KOPT-K1 (cell line): ENCODE results near the gene COL4A2.

Experiments
- H3K27ac ChIP-seq: fragments of 200-600 bp; sonication (generic); 2 replicates; pipeline ENCODE4 v1.5.1; 2016; ENCODE audit warnings: antibody characterized with exemption, mild to moderate bottlenecking, low read depth, low read length; ENCODE audit not compliant: poor library complexity, severe bottlenecking
- H3K36me3 ChIP-seq: fragments of 200-600 bp; sonication (generic); 2 replicates; pipeline ENCODE4 v1.5.1; 2017; ENCODE audit warnings: antibody characterized with exemption, mild to moderate bottlenecking, low read length, moderate library complexity; ENCODE audit not compliant: insufficient read depth
- H3K9me3 ChIP-seq: fragments of 200-600 bp; sonication (generic); 2 replicates; pipeline ENCODE4 v1.5.1; 2017; ENCODE audit warnings: antibody characterized with exemption, low read length, mild to moderate bottlenecking; ENCODE audit not compliant: insufficient read depth, poor library complexity, severe bottlenecking

Gene COL4A2

DNA sequence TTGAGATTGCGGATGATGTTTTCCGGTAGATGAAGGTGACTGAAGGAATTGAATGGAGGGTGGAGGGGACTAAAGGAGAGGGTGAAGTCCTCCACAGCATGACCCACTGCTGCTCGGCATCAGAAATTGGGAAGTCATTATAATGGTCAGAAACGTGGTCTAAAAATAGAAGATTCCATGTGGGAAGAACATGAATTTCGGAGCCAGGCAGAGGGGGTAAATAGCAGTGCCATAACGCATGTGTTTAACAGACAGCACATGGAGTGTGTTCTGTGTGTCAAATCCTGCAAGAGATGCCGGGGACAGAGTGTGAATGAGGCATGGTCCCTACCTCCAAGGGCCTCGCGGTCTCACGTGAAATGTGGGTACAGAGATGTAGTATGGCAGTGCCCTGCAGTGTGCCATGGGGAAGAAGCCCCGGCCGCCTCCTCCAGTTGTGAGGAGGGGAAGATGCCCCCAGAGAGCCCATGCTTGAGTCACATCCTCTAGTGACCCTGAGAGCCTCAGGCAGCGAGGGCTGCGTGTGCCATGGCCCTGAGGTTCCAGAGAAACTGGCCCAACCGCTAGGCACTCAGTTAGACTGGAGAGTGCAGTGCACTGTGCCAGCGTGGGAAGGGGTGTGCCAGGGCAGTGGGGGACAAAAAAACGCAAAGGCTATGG, 106.1 kb downstream of the COL4A2 start:
- Histone ChIP-seq H3K27ac (no peak overlapping the region), H3K36me3 (no peaks in the 10 kb centered on the region), H3K9me3 (no peaks in the 10 kb centered on the region)

DNA sequence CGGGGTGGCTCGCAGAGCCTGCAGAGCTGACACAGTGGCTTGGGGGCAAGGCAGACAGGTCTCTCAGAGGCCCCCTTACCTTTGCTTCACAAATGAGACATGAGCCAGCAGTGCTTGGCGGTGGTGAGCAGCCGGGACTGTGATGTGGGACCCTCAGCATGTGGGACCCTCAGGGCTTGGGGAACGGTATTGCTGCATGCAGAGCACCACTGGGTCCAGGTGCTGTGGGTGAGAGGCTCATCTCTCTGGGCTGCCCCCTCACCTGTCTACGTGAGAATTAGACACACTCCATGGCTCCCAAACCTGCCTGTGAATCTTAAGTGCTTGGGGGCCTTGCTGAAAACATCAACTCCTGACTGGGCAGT, 106.6 kb downstream of the COL4A2 start:
- no peaks in the 10 kb centered on the region for H3K36me3 ChIP-seq
- no peak overlapping the region for H3K27ac ChIP-seq

DNA sequence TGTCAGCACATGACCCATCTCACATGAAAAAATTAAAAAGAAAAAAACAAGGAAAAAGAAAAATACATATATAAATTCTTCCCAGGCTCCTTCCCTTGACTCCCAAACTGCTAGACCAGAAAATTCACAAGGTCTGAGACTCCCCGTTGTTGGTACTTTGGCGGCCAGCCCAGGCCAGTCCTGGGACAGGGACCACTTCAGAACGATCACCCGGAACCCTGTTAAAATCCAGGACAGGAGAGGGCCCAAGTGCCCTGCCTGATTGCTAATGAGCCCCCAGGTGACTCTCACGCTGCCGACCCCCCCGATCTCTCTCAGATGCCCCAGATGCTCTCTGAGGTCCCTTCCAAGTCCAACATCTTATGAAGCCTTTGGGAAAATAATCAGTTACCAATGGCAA, 107.2 kb downstream of the COL4A2 start:
- no peaks in the 10 kb centered on the region for H3K36me3 ChIP-seq
- H3K9me3 ChIP-seq: no peaks in the 10 kb centered on the region
- H3K27ac ChIP-seq: no peak overlapping the region

More for the DNA sequence above, 106.6 kb downstream of the COL4A2 start:
- no peaks in the 10 kb centered on the region for H3K9me3 ChIP-seq

DNA sequence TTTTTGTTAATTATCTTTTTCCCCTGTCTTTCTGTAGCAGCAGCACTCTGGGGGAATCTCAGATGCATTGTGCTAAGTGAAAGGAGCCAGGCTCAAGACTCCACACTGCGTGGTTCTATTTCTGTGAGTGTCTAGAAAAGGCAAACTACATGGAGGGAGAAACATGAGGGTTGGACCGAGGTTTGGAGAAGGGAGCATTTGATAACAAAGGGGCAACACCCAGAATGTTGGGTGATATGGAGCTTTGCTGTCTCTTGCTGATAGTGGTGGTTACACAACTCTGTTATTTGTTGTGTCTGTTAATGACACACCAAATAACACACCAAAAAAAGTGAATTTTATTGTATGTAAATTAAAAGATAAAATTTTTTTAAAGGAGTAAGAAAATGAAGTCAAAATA, 107.8 kb downstream of the COL4A2 start:
- no peak overlapping the region for H3K27ac ChIP-seq

DNA sequence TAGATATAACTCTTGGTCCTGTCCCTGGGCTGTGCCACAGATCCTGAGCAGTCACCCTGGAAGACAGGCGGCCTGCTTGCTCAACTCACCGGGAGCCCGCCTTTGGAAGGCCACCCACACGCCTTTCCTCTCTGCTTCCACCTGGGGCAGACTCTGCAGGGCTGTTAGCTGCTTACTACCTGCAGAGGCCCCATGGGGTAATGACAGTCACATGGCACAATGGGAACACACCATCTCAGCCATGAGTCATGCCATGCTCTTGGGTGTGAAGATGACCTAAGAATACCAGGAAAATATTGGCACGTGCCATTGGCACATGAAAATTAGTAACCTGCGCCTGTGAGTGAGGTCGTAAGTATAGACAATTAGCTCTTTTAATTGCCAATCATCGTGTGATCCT, 108.6 kb downstream of the COL4A2 start:
- Histone ChIP-seq H3K9me3 (peaks cover 1% of the 10 kb centered on the region), H3K27ac (no peak overlapping the region), H3K36me3 (no peaks in the 10 kb centered on the region)

More for the DNA sequence above, 107.8 kb downstream of the COL4A2 start:
- Histone ChIP-seq H3K36me3 (no peaks in the 10 kb centered on the region), H3K9me3 (no peaks in the 10 kb centered on the region)

DNA sequence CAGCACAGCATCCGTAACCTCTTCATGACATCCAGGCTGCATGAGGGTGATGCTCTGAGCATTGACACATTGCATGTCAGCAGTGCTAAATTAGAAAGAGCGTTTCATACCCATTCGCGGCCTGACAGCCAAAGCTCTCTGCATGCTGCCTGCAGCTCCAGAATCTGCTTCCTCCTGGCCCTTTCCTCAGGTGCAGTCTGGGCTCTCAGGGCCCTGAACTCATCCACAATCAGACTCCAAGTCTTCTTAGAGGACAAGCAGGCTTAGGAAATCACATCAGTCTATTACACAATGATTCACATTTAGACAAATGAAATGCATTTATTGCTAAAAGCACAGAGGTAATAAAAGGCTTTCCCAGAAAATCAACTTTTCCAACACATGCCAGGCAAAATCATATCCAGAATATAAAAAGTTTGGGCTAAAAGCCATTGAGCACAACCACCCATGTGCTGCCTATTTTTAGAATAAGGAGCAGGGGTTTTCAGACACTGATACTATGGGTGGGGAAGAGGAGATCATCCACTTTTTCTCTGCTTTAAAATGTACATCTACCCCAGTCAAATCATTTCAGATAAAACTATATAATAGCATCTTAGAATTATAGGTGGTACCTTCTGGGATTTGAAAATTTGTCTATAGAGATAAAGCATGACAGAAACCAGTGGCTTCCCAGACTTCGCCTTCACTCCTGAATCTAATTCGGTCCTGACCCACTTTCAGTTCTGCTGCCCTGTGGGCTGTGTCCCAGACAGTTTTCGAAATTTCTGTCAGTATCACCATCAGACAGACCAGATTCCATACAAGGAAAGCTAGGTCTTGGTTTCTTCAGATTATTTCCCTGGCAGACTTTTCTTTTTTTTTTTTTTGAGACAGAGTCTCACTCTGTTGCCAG, 109.3 kb downstream of the COL4A2 start:
- H3K27ac ChIP-seq: no peak overlapping the region
- no peaks in the 10 kb centered on the region for H3K36me3 ChIP-seq
- peaks cover 7% of the 10 kb centered on the region for H3K9me3 ChIP-seq

DNA sequence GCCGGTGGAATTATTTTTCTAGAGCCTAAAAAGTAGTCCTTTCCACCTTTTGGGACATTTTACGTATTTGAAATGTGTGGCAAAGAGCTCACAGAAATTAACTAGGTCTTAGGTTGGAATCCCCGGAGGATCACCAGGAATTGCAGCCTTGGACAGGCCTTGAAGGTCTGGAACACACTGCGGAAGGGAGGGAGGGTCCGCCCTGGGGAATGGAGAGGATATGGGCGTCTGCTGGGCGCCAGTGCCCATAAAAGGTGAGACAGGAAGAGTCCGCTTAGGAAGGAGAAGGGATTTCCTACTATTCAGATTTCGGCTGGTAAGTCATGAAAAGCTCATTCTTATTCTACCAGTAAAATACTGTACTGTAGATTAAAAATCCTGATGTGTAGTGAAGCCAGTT, 111.9 kb downstream of the COL4A2 start:
- no peaks in the 10 kb centered on the region for H3K36me3 ChIP-seq
- peaks cover 7% of the 10 kb centered on the region for H3K9me3 ChIP-seq
- H3K27ac ChIP-seq: no peak overlapping the region

DNA sequence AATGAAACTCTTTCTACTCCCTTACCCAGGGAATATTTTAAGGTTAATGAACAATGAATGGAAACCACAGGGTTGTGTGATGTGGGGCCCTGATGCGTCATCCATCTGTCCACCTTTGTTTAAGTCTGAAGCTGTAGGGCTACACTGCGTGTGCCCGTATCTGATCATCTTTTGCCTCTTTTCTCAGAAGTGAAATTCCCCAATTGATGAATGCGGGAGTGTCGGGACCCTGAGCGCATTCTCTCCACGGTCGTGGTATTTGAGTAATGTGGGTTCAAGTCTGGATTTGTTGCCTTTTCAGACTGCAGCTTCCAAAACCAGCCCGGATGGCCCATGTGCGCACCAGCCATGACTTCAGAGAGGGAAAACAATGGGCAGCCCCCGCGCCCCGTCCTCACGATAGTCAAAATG, 112.3 kb downstream of the COL4A2 start:
- H3K36me3 ChIP-seq: no peaks in the 10 kb centered on the region
- peaks cover 7% of the 10 kb centered on the region for H3K9me3 ChIP-seq

DNA sequence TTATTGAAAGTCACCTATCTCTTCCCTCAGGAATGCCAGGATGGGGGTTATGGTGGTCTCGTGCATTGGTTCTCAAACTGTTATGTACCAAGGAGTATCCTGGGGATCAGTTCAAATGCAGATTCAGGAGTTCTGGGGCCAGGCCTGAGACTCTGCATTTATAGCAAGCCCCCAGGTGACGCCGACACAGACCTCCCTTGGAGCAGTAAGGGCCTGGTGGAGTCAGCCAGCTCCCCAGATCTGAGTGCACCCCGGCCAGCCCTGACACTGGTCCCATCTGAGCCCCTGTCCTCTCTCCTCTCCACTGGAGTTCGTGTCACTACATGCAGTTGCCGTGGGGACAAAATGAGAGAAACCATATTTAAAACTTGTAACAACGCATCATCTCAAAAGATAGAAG, 112.9 kb downstream of the COL4A2 start:
- H3K27ac ChIP-seq: no peak overlapping the region
- no peaks in the 10 kb centered on the region for H3K36me3 ChIP-seq
- H3K9me3 ChIP-seq: peaks cover 12% of the 10 kb centered on the region

More for the DNA sequence above, 112.3 kb downstream of the COL4A2 start:
- H3K27ac ChIP-seq: no peak overlapping the region

DNA sequence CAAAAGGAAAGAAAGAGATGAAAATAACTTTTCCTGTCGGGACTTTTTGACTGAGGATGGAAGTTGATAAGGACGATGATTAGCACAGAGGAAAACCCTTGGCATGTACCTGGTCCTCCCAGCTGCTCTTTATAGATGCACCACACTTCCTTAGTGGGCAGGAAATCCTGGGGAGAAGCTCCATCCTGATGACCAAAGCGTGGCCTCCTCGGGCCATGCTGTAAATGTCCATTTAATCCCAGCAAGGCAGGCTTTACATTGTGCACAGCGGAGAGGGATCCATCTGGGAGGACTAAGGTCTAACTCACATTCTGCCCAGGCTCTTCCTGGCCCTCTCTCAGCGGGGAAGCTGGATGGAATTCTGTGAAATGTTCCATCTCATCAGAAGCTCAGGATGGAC, 113.5 kb downstream of the COL4A2 start:
- H3K36me3 ChIP-seq: no peaks in the 10 kb centered on the region
- no peak overlapping the region for H3K27ac ChIP-seq
- H3K9me3 ChIP-seq: peaks cover 14% of the 10 kb centered on the region

DNA sequence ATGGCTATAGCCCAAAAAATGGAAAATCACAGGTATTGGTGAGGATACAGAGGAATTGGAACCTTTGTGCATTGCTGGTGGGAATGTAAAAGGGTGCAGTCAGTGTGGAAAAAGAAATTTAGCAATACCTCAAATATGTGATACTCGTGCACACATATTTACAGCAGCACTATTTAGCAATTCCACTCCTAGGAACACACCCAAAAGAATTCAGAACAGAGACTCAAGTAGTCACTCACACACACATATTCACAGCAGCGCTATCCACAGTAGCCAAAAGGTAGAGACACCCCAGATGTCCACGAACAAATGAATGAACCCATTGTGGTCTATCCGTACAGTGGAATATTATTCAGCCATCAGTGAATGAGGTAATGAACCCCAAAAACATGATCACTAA, 114.0 kb downstream of the COL4A2 start:
- no peak overlapping the region for H3K27ac ChIP-seq
- H3K9me3 ChIP-seq: peaks cover 15% of the 10 kb centered on the region
- no peaks in the 10 kb centered on the region for H3K36me3 ChIP-seq

DNA sequence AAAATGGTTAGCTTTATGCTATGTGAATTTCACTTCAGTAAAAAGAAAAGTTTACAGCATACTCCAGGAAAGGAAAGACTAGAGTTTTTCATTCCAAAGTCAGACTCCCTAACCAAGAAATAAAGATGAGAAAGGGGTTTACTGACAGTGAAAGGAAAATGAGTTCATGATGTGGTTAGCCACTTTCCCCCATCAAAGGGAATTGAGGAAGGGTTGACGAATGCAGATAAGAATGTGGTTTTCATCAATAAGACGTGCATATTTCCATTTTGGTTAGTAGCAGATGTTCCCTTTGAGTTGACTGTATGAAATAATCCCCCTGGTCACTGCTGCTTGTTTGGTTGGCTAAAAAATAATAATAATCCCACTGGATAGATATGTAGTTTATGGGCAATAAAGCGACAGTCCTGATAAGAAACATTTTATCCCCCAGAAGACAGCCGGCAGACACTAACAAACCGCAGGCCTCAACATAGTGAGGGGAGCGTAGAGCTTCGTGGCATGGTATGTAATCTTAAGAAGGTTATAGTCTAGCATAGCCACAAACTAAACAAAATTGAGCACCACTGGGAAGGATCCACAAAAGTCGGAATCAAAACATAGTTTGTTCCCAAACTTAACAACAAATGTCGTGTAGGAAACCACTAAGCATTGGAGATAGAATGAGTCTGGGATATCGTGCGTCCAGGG, 114.8 kb downstream of the COL4A2 start:
- Histone ChIP-seq H3K36me3 (no peaks in the 10 kb centered on the region), H3K9me3 (peaks cover 15% of the 10 kb centered on the region), H3K27ac (no peak overlapping the region)

DNA sequence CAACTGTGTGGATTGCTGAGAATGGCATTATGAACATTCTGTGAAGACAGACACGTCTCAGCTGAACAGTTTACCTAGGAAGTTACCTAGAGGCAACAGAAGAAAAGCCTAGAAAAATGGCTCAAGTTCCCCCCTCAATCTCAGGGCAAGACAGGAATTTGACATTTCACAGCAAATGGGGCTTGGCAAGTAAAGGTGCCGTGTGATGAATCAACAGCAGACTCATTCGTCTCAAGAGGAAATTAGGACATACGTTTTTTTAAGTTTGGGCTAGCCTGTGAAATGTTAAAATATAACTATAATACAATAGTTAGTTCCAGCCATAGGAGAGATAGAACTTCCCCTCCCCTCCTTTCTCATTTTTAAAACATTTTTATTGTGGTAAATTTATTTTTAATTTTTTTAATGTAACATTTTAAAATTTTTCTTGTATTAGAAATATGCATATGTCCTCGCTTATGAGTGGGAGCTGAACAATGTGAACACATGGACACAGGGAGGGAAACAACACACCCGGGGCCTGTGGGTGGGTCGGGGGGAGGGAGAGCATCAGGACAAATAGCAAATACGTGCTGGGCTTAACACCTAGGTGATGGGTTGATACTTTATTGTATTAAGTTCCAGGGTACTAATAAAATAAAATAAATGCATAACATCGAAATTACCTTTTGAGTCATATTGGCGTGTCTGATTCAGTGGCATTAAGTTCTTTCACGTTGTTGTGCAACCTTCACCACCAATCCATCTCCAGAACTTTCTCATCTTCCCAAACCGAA, 116.0 kb downstream of the COL4A2 start:
- no peak overlapping the region for H3K27ac ChIP-seq
- H3K9me3 ChIP-seq: peaks cover 15% of the 10 kb centered on the region
- no peaks in the 10 kb centered on the region for H3K36me3 ChIP-seq

DNA sequence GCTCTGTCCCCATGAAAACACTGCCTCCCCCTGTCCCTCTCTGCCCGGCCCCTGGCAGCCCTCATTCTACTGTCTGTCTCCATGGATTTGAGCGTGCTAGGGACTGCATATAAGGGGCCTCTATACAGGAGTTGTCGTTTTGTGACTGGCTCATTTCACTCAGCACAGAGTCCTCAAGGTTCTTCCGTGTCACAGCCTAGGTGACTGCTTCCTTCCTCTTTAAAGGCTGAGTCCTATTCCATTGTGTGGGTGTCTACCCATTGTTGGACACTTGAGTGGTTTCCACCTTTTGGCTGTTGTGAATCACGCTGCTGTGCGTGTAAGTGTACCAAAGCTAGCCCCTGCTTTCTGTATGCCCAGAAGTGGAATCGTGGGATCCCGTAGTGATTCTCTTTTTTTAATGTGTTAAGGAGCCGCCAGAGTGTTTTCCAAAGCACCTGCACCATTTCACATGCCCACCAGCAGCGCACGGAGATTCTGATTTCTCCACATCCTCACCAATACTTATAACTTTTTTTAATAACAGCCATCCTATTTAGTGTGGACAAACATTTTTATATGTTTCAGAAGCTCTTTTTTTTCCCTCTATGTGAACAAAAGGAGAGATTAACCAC, 116.7 kb downstream of the COL4A2 start:
- Histone ChIP-seq H3K9me3 (peaks cover 15% of the 10 kb centered on the region), H3K27ac (no peak overlapping the region), H3K36me3 (no peaks in the 10 kb centered on the region)
